Neutrophil (primary cell): ENCODE measurements around the gene SEC14L3.

Source experiments
- H3K27ac ChIP-seq: fragments of 200-600 bp; sonication (generic); 2 replicates; pipeline ENCODE4 v1.5.1; 2016; ENCODE audit warnings: mild to moderate bottlenecking, moderate library complexity
- H3K27me3 ChIP-seq: fragments of 200-600 bp; sonication (generic); 2 replicates; pipeline ENCODE4 v1.6.0; 2016; ENCODE audit warnings: mild to moderate bottlenecking
- H3K36me3 ChIP-seq: fragments of 200-600 bp; sonication (generic); 2 replicates; pipeline ENCODE4 v1.5.1; 2017
- H3K4me1 ChIP-seq, 2 experiments: fragments of 200-600 bp in 1 of 2; sonication (generic) in 1 of 2; 1 replicate in 1 of 2; 2 replicates in 1 of 2; pipeline versions ENCODE4 v1.5.1 to v1.6.1; 2013 to 2016; ENCODE audit warnings: low read depth in 1 of 2, low read length in 1 of 2, mild to moderate bottlenecking in 1 of 2, moderate library complexity in 1 of 2; ENCODE audit not compliant: control insufficient read depth in 1 of 2, insufficient read depth in 1 of 2
- H3K4me3 ChIP-seq, 2 experiments: fragments of 200-600 bp in 1 of 2; sonication (generic) in 1 of 2; 1 replicate in 1 of 2; 2 replicates in 1 of 2; pipeline ENCODE4 v1.5.1; 2013 to 2016; ENCODE audit warnings: low read depth in 1 of 2, low read length in 1 of 2, mild to moderate bottlenecking in 1 of 2, moderate library complexity in 1 of 2
- H3K9me3 ChIP-seq: fragments of 200-600 bp; sonication (generic); 2 replicates; pipeline ENCODE4 v1.5.1; 2016
- TF ChIP-seq, protein P1 (sequence below): fragments of 200-600 bp; sonication (generic); IDR thresholded peaks from 2 replicates; pipeline ENCODE4 v1.5.1; 2016; ENCODE audit warnings: antibody characterized with exemption

Gene SEC14L3

GRCh38 chr22:30460147-30460546 is 11.7 kb downstream of the SEC14L3 start:
- H3K9me3 ChIP-seq = no peaks in the 10 kb centered on the region
- H3K4me3 ChIP-seq = no peak overlapping the region
- H3K27ac ChIP-seq = no peak overlapping the region
- peaks cover 26% of the 10 kb centered on the region for H3K27me3 ChIP-seq
- TF ChIP-seq, protein P1, sequence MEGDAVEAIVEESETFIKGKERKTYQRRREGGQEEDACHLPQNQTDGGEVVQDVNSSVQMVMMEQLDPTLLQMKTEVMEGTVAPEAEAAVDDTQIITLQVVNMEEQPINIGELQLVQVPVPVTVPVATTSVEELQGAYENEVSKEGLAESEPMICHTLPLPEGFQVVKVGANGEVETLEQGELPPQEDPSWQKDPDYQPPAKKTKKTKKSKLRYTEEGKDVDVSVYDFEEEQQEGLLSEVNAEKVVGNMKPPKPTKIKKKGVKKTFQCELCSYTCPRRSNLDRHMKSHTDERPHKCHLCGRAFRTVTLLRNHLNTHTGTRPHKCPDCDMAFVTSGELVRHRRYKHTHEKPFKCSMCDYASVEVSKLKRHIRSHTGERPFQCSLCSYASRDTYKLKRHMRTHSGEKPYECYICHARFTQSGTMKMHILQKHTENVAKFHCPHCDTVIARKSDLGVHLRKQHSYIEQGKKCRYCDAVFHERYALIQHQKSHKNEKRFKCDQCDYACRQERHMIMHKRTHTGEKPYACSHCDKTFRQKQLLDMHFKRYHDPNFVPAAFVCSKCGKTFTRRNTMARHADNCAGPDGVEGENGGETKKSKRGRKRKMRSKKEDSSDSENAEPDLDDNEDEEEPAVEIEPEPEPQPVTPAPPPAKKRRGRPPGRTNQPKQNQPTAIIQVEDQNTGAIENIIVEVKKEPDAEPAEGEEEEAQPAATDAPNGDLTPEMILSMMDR = no peak
- no peaks in the 10 kb centered on the region for H3K4me1 ChIP-seq
- no peaks in the 10 kb centered on the region for H3K36me3 ChIP-seq

- Histone ChIP-seq H3K27ac (no peak overlapping the region), H3K36me3 (no peaks in the 10 kb centered on the region), H3K27me3 (peaks cover 18% of the 10 kb centered on the region), H3K9me3 (no peaks in the 10 kb centered on the region), H3K4me3 (no peak overlapping the region), H3K4me1 (no peaks in the 10 kb centered on the region)
- TF ChIP-seq, protein P1 = no peak
Observed at GRCh38 chr22:30459181-30460052, 12.4 kb downstream of the SEC14L3 start.

- TF ChIP-seq, protein P1 = no peak
- H3K4me1 ChIP-seq = no peaks in the 10 kb centered on the region
- H3K36me3 ChIP-seq = no peaks in the 10 kb centered on the region
- H3K4me3 ChIP-seq = no peak overlapping the region
- no peak overlapping the region for H3K27ac ChIP-seq
- H3K9me3 ChIP-seq = no peaks in the 10 kb centered on the region
- H3K27me3 ChIP-seq = peaks cover 24% of the 10 kb centered on the region
Observed at GRCh38 chr22:30457981-30458380, 13.8 kb downstream of the SEC14L3 start.

- no peaks in the 10 kb centered on the region for H3K9me3 ChIP-seq
- no peak overlapping the region for H3K27ac ChIP-seq
- no peaks in the 10 kb centered on the region for H3K4me1 ChIP-seq
- TF ChIP-seq, protein P1 = no peak
- H3K27me3 ChIP-seq = peaks cover 23% of the 10 kb centered on the region
- H3K4me3 ChIP-seq = no peak overlapping the region
- no peaks in the 10 kb centered on the region for H3K36me3 ChIP-seq
Observed at GRCh38 chr22:30455075-30455840, 16.6 kb downstream of the SEC14L3 start.

GRCh38 chr22:30453731-30454510 is 17.9 kb downstream of the SEC14L3 start:
- H3K9me3 ChIP-seq = no peaks in the 10 kb centered on the region
- no peaks in the 10 kb centered on the region for H3K36me3 ChIP-seq
- no peak overlapping the region for H3K27ac ChIP-seq
- no peak overlapping the region for H3K4me3 ChIP-seq
- peaks cover 23% of the 10 kb centered on the region for H3K27me3 ChIP-seq
- no peaks in the 10 kb centered on the region for H3K4me1 ChIP-seq
- TF ChIP-seq, protein P1 = no peak
